Body of pancreas (tissue), 4 donors: ENCODE results near the gene GREM1.

Source experiments
- CTCF ChIP-seq, 7 experiments: fragments of 450-650 bp in 4 of 7; fragments of 200-600 bp in 3 of 7; sonication (generic) in 3 of 7; IDR thresholded peaks; one replicate each; pipeline ENCODE4 v1.5.1; 2016 to 2019; ENCODE audit warnings: antibody characterized with exemption in 7 of 7
- POLR2A ChIP-seq, 3 donors: fragments of 450-650 bp; IDR thresholded peaks; one replicate each; pipeline ENCODE4 v1.6.1; 2016; ENCODE audit warnings: antibody characterized with exemption in 3 of 3, mild to moderate bottlenecking in 2 of 3

- no peak for TF ChIP-seq POLR2A (IDR thresholded peaks at IDR 0.05)
- no peak for TF ChIP-seq CTCF (IDR thresholded peaks at IDR 0.05)
Observed at GRCh38 chr15:32787949-32788348, 70.1 kb downstream of the GREM1 start.
